GM23338 (cell line): Measurements from ENCODE around the gene SNRNP200. TPM values are rescaled to one million over a fixed set of nuclear protein-coding genes. Genes with fewer than 3 reads are reported as not detected.

ENCODE experiments used
- ATAC-seq: fragments of 200-7000 bp; cut with Tn5 transposase; 3 replicates; pipeline ENCODE4 v1.9.1; 2020
- DNase-seq: peaks from one replicate; pipeline ENCODE4 v3.0.0-alpha.2; 2015; ENCODE audit warnings: low spot score
- H2AFZ ChIP-seq: fragments of 200-600 bp; sonication (generic); 2 replicates; pipeline ENCODE4 v1.8.0; 2016; ENCODE audit warnings: antibody characterized with exemption, mild to moderate bottlenecking, moderate library complexity
- H3F3A ChIP-seq: fragments of 200-600 bp; sonication (generic); replicated peaks from 2 replicates; pipeline ENCODE4 v1.8.0; 2017; ENCODE audit warnings: antibody characterized with exemption, mixed run types, low read depth
- H3K27ac ChIP-seq: fragments of 200-600 bp; sonication (generic); 2 replicates; pipeline ENCODE4 v1.6.1; 2016; ENCODE audit warnings: low read depth
- H3K27me3 ChIP-seq: fragments of 200-600 bp; sonication (generic); 2 replicates; pipeline ENCODE4 v1.8.0; 2016; ENCODE audit warnings: mild to moderate bottlenecking, mixed run types, moderate library complexity; ENCODE audit not compliant: insufficient read depth
- H3K36me3 ChIP-seq: fragments of 200-600 bp; sonication (generic); 2 replicates; pipeline ENCODE4 v1.8.0; 2016; ENCODE audit warnings: mild to moderate bottlenecking; ENCODE audit not compliant: insufficient read depth
- H3K4me1 ChIP-seq: fragments of 200-600 bp; sonication (generic); 2 replicates; pipeline ENCODE4 v1.8.0; 2016; ENCODE audit warnings: mild to moderate bottlenecking, moderate library complexity; ENCODE audit not compliant: insufficient read depth
- H3K4me2 ChIP-seq: fragments of 200-600 bp; sonication (generic); 2 replicates; pipeline ENCODE4 v1.7.1; 2017; ENCODE audit warnings: mixed run types
- H3K4me3 ChIP-seq: fragments of 200-600 bp; sonication (generic); 2 replicates; pipeline ENCODE4 v1.6.1; 2016; ENCODE audit warnings: mixed run types
- H3K79me2 ChIP-seq: fragments of 200-600 bp; sonication (generic); replicated peaks from 2 replicates; pipeline ENCODE4 v1.8.0; 2017; ENCODE audit warnings: mild to moderate bottlenecking; ENCODE audit not compliant: insufficient read depth
- H3K9me2 ChIP-seq: fragments of 200-600 bp; sonication (generic); 2 replicates; pipeline ENCODE4 v1.8.0; 2017; ENCODE audit not compliant: insufficient read depth
- H4K20me1 ChIP-seq: fragments of 200-600 bp; sonication (generic); replicated peaks from 2 replicates; pipeline ENCODE4 v1.8.0; 2017; ENCODE audit warnings: mild to moderate bottlenecking; ENCODE audit not compliant: insufficient read depth
- H3K27ac Mint-ChIP-seq: 2 replicates; pipeline ENCODE4 v1.8.0; 2020; ENCODE audit warnings: inconsistent platforms, mild to moderate bottlenecking, moderate library complexity, mixed read lengths
- H3K27me3 Mint-ChIP-seq: 3 replicates; pipeline ENCODE4 v1.8.0; 2022; ENCODE audit warnings: low read depth, mild to moderate bottlenecking, moderate library complexity, mixed read lengths, inconsistent platforms; ENCODE audit not compliant: insufficient read depth, poor library complexity
- H3K36me3 Mint-ChIP-seq: 3 replicates; pipeline ENCODE4 v1.8.0; 2021; ENCODE audit warnings: low read depth, mild to moderate bottlenecking, inconsistent platforms, moderate library complexity, mixed read lengths
- H3K4me1 Mint-ChIP-seq: 3 replicates; pipeline ENCODE4 v1.8.0; 2020; ENCODE audit warnings: mild to moderate bottlenecking, inconsistent platforms, mixed read lengths
- H3K4me3 Mint-ChIP-seq: 3 replicates; pipeline ENCODE4 v1.8.0; 2021; ENCODE audit warnings: moderate library complexity, mild to moderate bottlenecking, inconsistent platforms, mixed read lengths
- H3K9me3 Mint-ChIP-seq: 3 replicates; pipeline ENCODE4 v1.8.0; 2020; ENCODE audit warnings: moderate library complexity, mild to moderate bottlenecking, inconsistent platforms, mixed read lengths
- ETS1 ChIP-seq: IDR thresholded peaks from 2 replicates; pipeline ENCODE4 v1.6.1; 2016; ENCODE audit warnings: antibody characterized with exemption
- JUNB ChIP-seq: IDR thresholded peaks from one replicate; pipeline ENCODE4 v1.6.1; 2016; ENCODE audit warnings: antibody characterized with exemption; ENCODE audit not compliant: unreplicated experiment
- NANOG ChIP-seq: IDR thresholded peaks from 2 replicates; pipeline ENCODE4 v1.6.1; 2016; ENCODE audit warnings: antibody characterized with exemption, borderline replicate concordance
- POLR2AphosphoS5 ChIP-seq: IDR thresholded peaks from 2 replicates; pipeline ENCODE4 v1.6.1; 2016; ENCODE audit warnings: antibody characterized with exemption, low read depth
- REST ChIP-seq: IDR thresholded peaks from one replicate; pipeline ENCODE4 v1.6.1; 2018; ENCODE audit warnings: antibody characterized with exemption; ENCODE audit not compliant: unreplicated experiment
- ZNF114 ChIP-seq: fragments of 250-450 bp; sonication (Bioruptor Pico); IDR thresholded peaks from 2 replicates; pipeline ENCODE4 v1.5.0; 2020; ENCODE audit warnings: mild to moderate bottlenecking, moderate library complexity
- ZNF462 ChIP-seq: fragments of 250-450 bp; sonication (Bioruptor Pico); IDR thresholded peaks from 2 replicates; pipeline ENCODE4 v1.5.0; 2020; ENCODE audit warnings: mild to moderate bottlenecking, moderate library complexity
- polyA plus RNA-seq: library from polyadenylated mRNA; unstranded; fragments of >200 nt; fragmentation: Nextera tagmentation; extraction: Ambion mirVana; gene quantifications from 2 replicates; pipeline ENCODE4 v1.2.1, GENCODE V29; 2016
- total RNA-seq: library from RNA; depleted of rRNA; stranded (reverse); fragments of >200 nt; shearing (Covaris generic); gene quantifications from 2 replicates; pipeline ENCODE4 v1.2.3, GENCODE V29; 2014

SNRNP200 gene
- total and polyA plus RNA-seq, 2 experiments from 2014 or later = 70.7 to 179 TPM

GRCh38 chr2:96341641-96342040 lies 36.3 kb upstream of the SNRNP200 start (continued):
- no peak for TF ChIP-seq REST
- no peak for TF ChIP-seq JUNB

GRCh38 chr2:96340493-96341414 lies 35.4 kb upstream of the SNRNP200 start:
- no peak for TF ChIP-seq NANOG
- Histone ChIP-seq H3K27ac (no peak overlapping the region), H3K79me2 (peaks cover 63% of the 10 kb centered on the region), H3K9me2 (no peaks in the 10 kb centered on the region), H3K4me2 (no peak overlapping the region), H3K27me3 (no peaks in the 10 kb centered on the region), H3K4me1 (peaks cover 12% of the 10 kb centered on the region), H2AFZ (no peak overlapping the region), H3F3A (no peaks in the 10 kb centered on the region), H3K36me3 (peaks cover 31% of the 10 kb centered on the region; the same call in 1 of the 2 replicates), H4K20me1 (peaks cover 25% of the 10 kb centered on the region), H3K4me3 (no peak overlapping the region)
- no peak for ATAC-seq
- Mint-ChIP-seq H3K27ac (no peak overlapping the region), H3K36me3 (peaks cover 60% of the 10 kb centered on the region), H3K27me3 (no peaks in the 10 kb centered on the region), H3K9me3 (no peaks in the 10 kb centered on the region), H3K4me1 (peaks cover 9% of the 10 kb centered on the region), H3K4me3 (no peak overlapping the region)
- no peak for DNase-seq

GRCh38 chr2:96336873-96337272 lies 31.5 kb upstream of the SNRNP200 start:
- Histone ChIP-seq H4K20me1 (peaks cover 19% of the 10 kb centered on the region), H3K9me2 (no peaks in the 10 kb centered on the region), H3K36me3 (peaks cover 5% of the 10 kb centered on the region; the same call in 1 of the 2 replicates), H3K4me1 (peaks cover 12% of the 10 kb centered on the region), H3K27me3 (no peaks in the 10 kb centered on the region), H3F3A (no peaks in the 10 kb centered on the region), H3K4me3 (peak overlapping the region; percentile 94), H3K27ac (no peak overlapping the region), H2AFZ (no peak overlapping the region), H3K79me2 (peaks cover 57% of the 10 kb centered on the region), H3K4me2 (peak overlapping the region; percentile 100)
- DNase-seq (no peak), ATAC-seq (no peak)
- no peaks in the 10 kb centered on the region for H3K27me3 Mint-ChIP-seq
- H3K27ac Mint-ChIP-seq = peak overlapping the region; percentile 88; the same call in 1 of the 2 replicates
- H3K36me3 Mint-ChIP-seq = peaks cover 26% of the 10 kb centered on the region
- H3K9me3 Mint-ChIP-seq = no peaks in the 10 kb centered on the region
- peak overlapping the region; percentile 86 for H3K4me3 Mint-ChIP-seq
- H3K4me1 Mint-ChIP-seq = peaks cover 15% of the 10 kb centered on the region
- TF ChIP-seq JUNB = no peak
- no peak for TF ChIP-seq ZNF462 (CRISPR knock-in tag)
- no peak for TF ChIP-seq POLR2AphosphoS5
- no peak for TF ChIP-seq ETS1
- TF ChIP-seq ZNF114 (CRISPR knock-in tag) = no peak
